VCaP (cell line): Measurements from ENCODE around the gene SUSD5.
"Not testable (repeated sequence)": the region's sequence is repeated elsewhere in the genome, so short reads cannot be mapped to it uniquely, and the experiment has no call there.

ENCODE experiments used
- H3K27ac ChIP-seq: fragments of 450-650 bp; 2 replicates; pipeline ENCODE4 v1.5.1; 2017
- TF ChIP-seq, protein P1 (sequence below): fragments of 450-650 bp; conservative IDR thresholded peaks from 2 replicates; pipeline ENCODE4 v1.5.1; 2017; ENCODE audit warnings: mild to moderate bottlenecking, moderate library complexity

SUSD5 gene

GRCh38 chr3:33144433-33144832, 74.2 kb downstream of the SUSD5 start:
- no peak overlapping the region for H3K27ac ChIP-seq
- TF ChIP-seq, protein P1, sequence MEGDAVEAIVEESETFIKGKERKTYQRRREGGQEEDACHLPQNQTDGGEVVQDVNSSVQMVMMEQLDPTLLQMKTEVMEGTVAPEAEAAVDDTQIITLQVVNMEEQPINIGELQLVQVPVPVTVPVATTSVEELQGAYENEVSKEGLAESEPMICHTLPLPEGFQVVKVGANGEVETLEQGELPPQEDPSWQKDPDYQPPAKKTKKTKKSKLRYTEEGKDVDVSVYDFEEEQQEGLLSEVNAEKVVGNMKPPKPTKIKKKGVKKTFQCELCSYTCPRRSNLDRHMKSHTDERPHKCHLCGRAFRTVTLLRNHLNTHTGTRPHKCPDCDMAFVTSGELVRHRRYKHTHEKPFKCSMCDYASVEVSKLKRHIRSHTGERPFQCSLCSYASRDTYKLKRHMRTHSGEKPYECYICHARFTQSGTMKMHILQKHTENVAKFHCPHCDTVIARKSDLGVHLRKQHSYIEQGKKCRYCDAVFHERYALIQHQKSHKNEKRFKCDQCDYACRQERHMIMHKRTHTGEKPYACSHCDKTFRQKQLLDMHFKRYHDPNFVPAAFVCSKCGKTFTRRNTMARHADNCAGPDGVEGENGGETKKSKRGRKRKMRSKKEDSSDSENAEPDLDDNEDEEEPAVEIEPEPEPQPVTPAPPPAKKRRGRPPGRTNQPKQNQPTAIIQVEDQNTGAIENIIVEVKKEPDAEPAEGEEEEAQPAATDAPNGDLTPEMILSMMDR: peak; percentile 27; the same call in 1 of the 2 replicates

DNA sequence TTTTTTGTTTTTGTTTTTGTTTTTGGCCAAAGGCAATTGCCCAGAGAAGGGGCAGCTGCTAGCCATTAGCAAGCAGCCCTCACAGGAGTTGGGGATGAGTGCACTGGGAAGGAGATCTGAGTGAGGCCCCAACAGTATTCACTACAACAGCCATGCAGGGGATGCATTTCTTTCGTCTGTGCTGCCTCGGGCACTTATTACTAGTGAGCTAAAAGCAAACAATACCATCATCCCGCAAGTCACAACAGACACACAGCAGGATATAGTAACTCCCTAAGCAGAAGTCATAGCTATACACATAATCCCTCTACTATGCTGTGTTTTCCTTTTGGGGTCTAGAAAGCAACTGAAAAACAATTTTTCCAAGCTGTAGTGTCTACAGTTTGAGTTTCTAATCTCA, 77.6 kb downstream of the SUSD5 start:
- H3K27ac ChIP-seq: no peak overlapping the region
- TF ChIP-seq, protein P1: no peak

GRCh38 chr3:33139996-33140395, 78.6 kb downstream of the SUSD5 start:
- TF ChIP-seq, protein P1: no peak
- H3K27ac ChIP-seq: no peak overlapping the region

- H3K27ac ChIP-seq: not testable (repeated sequence)
Measured at GRCh38 chr3:33139006-33139623, 79.5 kb downstream of the SUSD5 start.

DNA sequence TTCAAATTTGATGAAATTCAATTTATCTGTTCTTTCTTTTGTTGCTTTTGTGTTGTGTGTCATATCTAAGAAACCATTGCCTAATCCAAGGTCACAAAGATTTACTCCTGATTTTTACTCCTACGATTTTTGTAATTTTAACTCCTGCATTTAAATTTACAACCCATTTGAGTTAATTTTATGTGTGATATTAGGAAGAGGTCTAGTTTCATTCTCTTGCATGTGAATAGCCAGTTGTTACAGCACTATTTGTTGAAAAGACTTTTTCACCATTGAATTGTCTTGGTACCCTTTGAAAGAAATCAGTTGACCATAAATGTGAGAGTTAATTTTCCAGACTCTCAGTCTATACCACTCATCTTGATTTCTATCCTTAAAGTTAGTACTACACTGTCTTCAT, 80.9 kb downstream of the SUSD5 start:
- TF ChIP-seq, protein P1: no peak

GRCh38 chr3:33134026-33134625, 84.5 kb downstream of the SUSD5 start:
- H3K27ac ChIP-seq: no peak overlapping the region
- TF ChIP-seq, protein P1: no peak

More for the DNA sequence above, 80.9 kb downstream of the SUSD5 start:
- no peak overlapping the region for H3K27ac ChIP-seq

- TF ChIP-seq, protein P1: 0 out of 2 replicates have a peak, but pooled peaks have one; percentile 39
- no peak overlapping the region for H3K27ac ChIP-seq
Measured at GRCh38 chr3:33132019-33132360, 86.6 kb downstream of the SUSD5 start.

DNA sequence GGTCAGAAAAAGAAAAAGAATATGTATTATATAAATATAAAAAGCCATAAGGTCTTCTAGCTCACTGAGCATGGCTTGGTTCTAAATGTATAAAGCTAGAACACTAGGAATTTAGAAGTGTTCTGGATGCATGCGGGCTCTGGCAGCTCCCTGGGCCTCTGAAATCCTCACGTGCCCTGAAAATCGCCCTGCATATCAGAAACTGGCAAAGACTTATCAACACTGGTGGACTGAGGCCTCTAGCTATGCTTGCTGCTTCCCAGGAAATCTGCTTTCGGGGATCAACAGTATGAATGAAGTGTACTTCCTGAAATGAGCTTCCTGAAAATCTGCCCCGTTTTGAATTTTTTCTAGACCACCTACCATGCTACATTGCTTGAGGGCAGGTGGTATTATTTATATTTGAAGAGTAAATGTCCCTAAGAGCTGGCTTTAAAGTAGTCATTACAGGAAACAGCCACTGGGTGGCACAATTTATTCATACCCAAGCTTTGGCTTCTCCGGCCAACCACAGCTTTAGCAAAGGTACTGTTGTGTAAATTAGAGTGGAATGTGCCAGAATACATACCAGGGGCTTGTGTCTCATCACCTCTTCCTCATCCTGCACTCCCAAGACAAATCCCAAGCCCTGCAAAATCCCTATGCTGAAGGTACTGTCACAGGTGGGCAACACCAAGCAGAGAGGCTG, 87.1 kb downstream of the SUSD5 start:
- peak overlapping the region; percentile 5; the same call in 1 of the 2 replicates for H3K27ac ChIP-seq
- TF ChIP-seq, protein P1: peak; percentile 86
